Loucy (cell line): ENCODE results near the gene RORC.

Experiments
- H2AFZ ChIP-seq: fragments of 200-600 bp; sonication (generic); 2 replicates; pipeline ENCODE4 v1.6.0; 2016; ENCODE audit warnings: antibody characterized with exemption, mild to moderate bottlenecking, low read length, moderate library complexity
- H3F3A ChIP-seq: fragments of 200-600 bp; 2 replicates; pipeline ENCODE4 v1.6.0; 2016; ENCODE audit warnings: antibody characterized with exemption, low read depth, mild to moderate bottlenecking
- H3K27me3 ChIP-seq: fragments of 200-600 bp; sonication (generic); 2 replicates; pipeline ENCODE4 v1.6.1; 2014; ENCODE audit warnings: low read length, mild to moderate bottlenecking; ENCODE audit not compliant: insufficient read depth, poor library complexity, severe bottlenecking
- H3K36me3 ChIP-seq: fragments of 200-600 bp; sonication (generic); 2 replicates; pipeline ENCODE4 v1.6.1; 2016; ENCODE audit warnings: low read length; ENCODE audit not compliant: insufficient read depth
- H3K4me1 ChIP-seq: fragments of 200-600 bp; sonication (generic); 2 replicates; pipeline ENCODE4 v1.5.1; 2014; ENCODE audit warnings: low read length, mild to moderate bottlenecking; ENCODE audit not compliant: insufficient read depth, poor library complexity, severe bottlenecking
- H3K4me2 ChIP-seq: fragments of 200-600 bp; sonication (generic); 2 replicates; pipeline ENCODE4 v1.6.0; 2014; ENCODE audit warnings: antibody characterized with exemption, low read length, low read depth, mild to moderate bottlenecking; ENCODE audit not compliant: poor library complexity, severe bottlenecking
- H3K4me3 ChIP-seq: fragments of 200-600 bp; sonication (generic); 2 replicates; pipeline ENCODE4 v1.5.1; 2014; ENCODE audit warnings: low read length, mild to moderate bottlenecking, mixed read lengths; ENCODE audit not compliant: poor library complexity, severe bottlenecking
- H3K79me2 ChIP-seq: fragments of 200-600 bp; sonication (generic); 2 replicates; pipeline ENCODE4 v1.6.1; 2014; ENCODE audit warnings: low read length; ENCODE audit not compliant: insufficient read depth
- H3K9ac ChIP-seq: fragments of 200-600 bp; sonication (generic); 2 replicates; pipeline ENCODE4 v1.6.0; 2014; ENCODE audit warnings: mild to moderate bottlenecking, low read depth, low read length, moderate library complexity; ENCODE audit not compliant: poor library complexity, severe bottlenecking
- H3K9me2 ChIP-seq: fragments of 200-600 bp; sonication (generic); replicated peaks from 2 replicates; pipeline ENCODE4 v1.6.1; 2016; ENCODE audit warnings: low read depth, low read length, mixed read lengths
- H3K9me3 ChIP-seq: fragments of 200-600 bp; sonication (generic); 2 replicates; pipeline ENCODE4 v1.6.1; 2014; ENCODE audit warnings: mild to moderate bottlenecking, antibody characterized with exemption, low read length, low read depth; ENCODE audit not compliant: insufficient read depth
- H4K20me1 ChIP-seq: fragments of 200-600 bp; sonication (generic); 2 replicates; pipeline ENCODE4 v1.6.0; 2014; ENCODE audit warnings: antibody characterized with exemption, low read length, mild to moderate bottlenecking; ENCODE audit not compliant: insufficient read depth, poor library complexity, severe bottlenecking
- EZH2phosphoT487 ChIP-seq: fragments of 200-600 bp; IDR thresholded peaks from 2 replicates; pipeline ENCODE4 v1.6.1; 2018; ENCODE audit warnings: antibody characterized with exemption, mild to moderate bottlenecking, moderate library complexity, borderline replicate concordance
- TF ChIP-seq, protein P1 (sequence below): fragments of 200-600 bp; sonication (generic); conservative IDR thresholded peaks from 2 replicates; pipeline ENCODE4 v1.5.1; 2014; ENCODE audit warnings: mild to moderate bottlenecking, antibody characterized with exemption, low read length

RORC gene

GRCh38 chr1:151801846-151802245 is 29.8 kb downstream of the RORC start:
- TF ChIP-seq, protein P1, sequence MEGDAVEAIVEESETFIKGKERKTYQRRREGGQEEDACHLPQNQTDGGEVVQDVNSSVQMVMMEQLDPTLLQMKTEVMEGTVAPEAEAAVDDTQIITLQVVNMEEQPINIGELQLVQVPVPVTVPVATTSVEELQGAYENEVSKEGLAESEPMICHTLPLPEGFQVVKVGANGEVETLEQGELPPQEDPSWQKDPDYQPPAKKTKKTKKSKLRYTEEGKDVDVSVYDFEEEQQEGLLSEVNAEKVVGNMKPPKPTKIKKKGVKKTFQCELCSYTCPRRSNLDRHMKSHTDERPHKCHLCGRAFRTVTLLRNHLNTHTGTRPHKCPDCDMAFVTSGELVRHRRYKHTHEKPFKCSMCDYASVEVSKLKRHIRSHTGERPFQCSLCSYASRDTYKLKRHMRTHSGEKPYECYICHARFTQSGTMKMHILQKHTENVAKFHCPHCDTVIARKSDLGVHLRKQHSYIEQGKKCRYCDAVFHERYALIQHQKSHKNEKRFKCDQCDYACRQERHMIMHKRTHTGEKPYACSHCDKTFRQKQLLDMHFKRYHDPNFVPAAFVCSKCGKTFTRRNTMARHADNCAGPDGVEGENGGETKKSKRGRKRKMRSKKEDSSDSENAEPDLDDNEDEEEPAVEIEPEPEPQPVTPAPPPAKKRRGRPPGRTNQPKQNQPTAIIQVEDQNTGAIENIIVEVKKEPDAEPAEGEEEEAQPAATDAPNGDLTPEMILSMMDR = no peak
- TF ChIP-seq EZH2phosphoT487 = no peak
- H3K79me2 ChIP-seq = no peaks in the 10 kb centered on the region
- H3K4me3 ChIP-seq = no peak overlapping the region
- H3K27me3 ChIP-seq = no peaks in the 10 kb centered on the region
- no peak overlapping the region for H3K9ac ChIP-seq
- no peaks in the 10 kb centered on the region for H3K4me1 ChIP-seq
- H3K9me3 ChIP-seq = no peaks in the 10 kb centered on the region
- no peak overlapping the region for H2AFZ ChIP-seq
- no peak overlapping the region for H3K4me2 ChIP-seq
- no peaks in the 10 kb centered on the region for H4K20me1 ChIP-seq
- H3K36me3 ChIP-seq = no peaks in the 10 kb centered on the region
- no peaks in the 10 kb centered on the region for H3F3A ChIP-seq
- H3K9me2 ChIP-seq = no peaks in the 10 kb centered on the region

GRCh38 chr1:151801310-151801820 is 30.2 kb downstream of the RORC start:
- no peak for TF ChIP-seq EZH2phosphoT487
- TF ChIP-seq, protein P1 = no peak
- Histone ChIP-seq H3K4me2 (no peak overlapping the region), H3F3A (no peaks in the 10 kb centered on the region), H3K4me1 (no peaks in the 10 kb centered on the region), H3K9me3 (no peaks in the 10 kb centered on the region), H2AFZ (no peak overlapping the region), H3K4me3 (no peak overlapping the region), H3K9me2 (no peaks in the 10 kb centered on the region), H4K20me1 (no peaks in the 10 kb centered on the region), H3K27me3 (no peaks in the 10 kb centered on the region), H3K36me3 (no peaks in the 10 kb centered on the region), H3K9ac (no peak overlapping the region), H3K79me2 (no peaks in the 10 kb centered on the region)

DNA sequence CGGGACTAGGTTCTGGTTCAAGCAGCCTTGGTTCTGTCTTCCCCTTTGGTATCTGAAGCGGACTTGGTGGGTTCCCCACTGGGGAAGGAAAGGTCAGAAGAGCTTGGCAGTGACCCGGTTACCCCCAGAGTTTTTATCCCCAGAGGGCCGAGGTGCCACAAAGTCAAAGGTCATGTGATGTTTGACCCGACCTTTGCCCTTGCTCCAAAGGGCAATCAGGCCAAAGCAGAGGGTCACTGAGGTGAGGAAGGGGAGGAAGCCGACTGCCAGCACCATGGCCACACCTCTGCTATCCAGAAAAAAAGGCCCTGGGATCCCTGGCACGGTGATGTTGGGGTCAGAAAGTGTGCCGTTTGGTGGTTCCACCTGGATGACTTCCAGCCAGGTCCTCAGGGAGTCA is 30.8 kb downstream of the RORC start:
- no peaks in the 10 kb centered on the region for H3K4me1 ChIP-seq
- H3K9me3 ChIP-seq = no peaks in the 10 kb centered on the region
- no peak overlapping the region for H2AFZ ChIP-seq
- H3K4me2 ChIP-seq = no peak overlapping the region
- no peaks in the 10 kb centered on the region for H3F3A ChIP-seq
- no peaks in the 10 kb centered on the region for H3K36me3 ChIP-seq
- no peak overlapping the region for H3K9ac ChIP-seq
- H3K9me2 ChIP-seq = no peaks in the 10 kb centered on the region
- no peaks in the 10 kb centered on the region for H3K27me3 ChIP-seq
- no peak for TF ChIP-seq EZH2phosphoT487
- TF ChIP-seq, protein P1 = no peak
- H3K79me2 ChIP-seq = no peaks in the 10 kb centered on the region
- H4K20me1 ChIP-seq = no peaks in the 10 kb centered on the region
- H3K4me3 ChIP-seq = no peak overlapping the region
